ENCODE data around the gene GPR37L1.
"Not testable (repeated sequence)": the region's sequence is repeated elsewhere in the genome, so short reads cannot be mapped to it uniquely, and the experiment has no call there.

Gene GPR37L1

DNA sequence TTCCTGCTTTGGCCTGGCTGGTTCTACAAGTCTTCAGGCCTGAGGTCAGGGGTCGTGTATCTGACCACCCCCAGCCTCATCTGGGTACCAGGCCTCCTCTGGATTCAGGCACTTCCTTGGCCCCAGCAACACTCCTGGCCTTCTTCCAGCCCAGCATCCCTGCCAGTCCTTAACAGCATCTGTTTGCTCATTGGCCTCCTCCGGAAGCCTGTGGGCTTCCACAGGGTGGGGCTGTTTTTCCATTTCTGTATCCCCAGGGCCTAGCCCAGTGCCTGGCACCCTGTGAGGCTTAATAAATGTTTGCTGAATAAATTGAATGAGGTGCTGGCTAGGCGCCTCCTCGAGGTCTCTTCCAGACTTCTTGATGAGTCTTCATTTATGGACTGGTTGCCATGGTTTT is 21.5 kb upstream of the GPR37L1 start:
- no peak for TF ChIP-seq ZNF274 (IDR thresholded peaks at IDR 0.05; ENCODE audit: low read depth, low read length)
- no peak overlapping the region for H3K4me3 ChIP-seq (ENCODE audit: low read length)

DNA sequence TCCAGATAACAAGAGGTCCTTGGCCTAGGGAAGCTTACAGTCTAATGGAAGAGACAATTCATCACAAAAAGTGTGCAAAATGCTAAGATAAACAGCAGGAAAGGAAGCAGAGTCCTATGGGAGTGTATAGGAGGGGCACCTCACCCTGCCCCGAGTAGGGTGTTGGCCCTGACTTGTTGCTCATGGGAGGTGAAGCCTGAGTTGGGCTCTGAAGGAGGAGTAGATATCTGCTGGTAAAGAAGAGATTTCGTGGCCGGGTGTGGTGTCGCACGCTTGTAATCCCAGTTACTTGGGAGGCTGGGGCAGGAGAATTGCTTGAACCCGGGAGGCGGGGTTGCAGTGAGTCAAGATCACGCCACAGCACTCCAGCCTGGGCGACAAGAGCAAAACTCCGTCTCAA is 18.6 kb upstream of the GPR37L1 start:
- no peak for TF ChIP-seq ZNF274 (IDR thresholded peaks at IDR 0.05; ENCODE audit: low read depth, low read length)
- H3K4me3 ChIP-seq (ENCODE audit: low read length): no peak overlapping the region

DNA sequence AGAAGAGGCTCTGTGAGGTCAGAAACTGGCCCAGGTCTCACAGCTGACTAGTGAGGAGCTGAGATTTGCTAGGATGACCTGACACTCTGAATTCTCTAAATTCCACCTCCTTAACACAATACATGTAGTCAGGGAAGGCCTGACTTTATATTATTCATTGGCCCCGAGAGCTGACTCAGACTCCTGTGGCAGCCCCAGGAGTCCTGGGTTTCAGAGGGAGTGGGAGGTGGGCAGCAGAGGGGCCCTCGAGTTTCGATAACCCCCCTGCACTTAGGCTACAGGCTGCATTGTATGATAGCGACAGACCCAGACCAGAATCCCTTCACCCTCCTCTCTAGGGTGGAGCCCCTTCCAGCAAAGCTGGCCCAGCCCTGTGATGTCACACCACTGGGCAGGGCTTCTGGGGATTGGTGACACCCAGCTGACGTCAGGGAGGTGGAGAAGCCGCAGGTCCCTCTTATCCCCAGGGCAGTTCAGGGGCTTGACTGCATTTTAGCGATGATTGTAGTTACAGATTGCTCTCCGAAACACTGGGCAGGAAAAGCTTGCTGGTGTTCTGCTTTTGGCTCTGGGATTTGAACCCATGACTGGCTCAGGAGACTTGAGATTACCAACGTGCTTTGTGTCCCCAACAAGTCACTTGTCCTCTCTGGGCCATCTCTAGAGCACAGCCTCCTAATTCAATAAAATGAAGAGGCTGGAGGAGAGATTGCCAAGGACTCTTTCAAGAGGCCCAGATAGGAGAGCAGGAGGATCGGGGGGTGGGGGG is 17.0 kb upstream of the GPR37L1 start:
- H3K4me3 ChIP-seq (ENCODE audit: low read length): no peak overlapping the region
- TF ChIP-seq ZNF274 (IDR thresholded peaks at IDR 0.05; ENCODE audit: low read depth, low read length): no peak

DNA sequence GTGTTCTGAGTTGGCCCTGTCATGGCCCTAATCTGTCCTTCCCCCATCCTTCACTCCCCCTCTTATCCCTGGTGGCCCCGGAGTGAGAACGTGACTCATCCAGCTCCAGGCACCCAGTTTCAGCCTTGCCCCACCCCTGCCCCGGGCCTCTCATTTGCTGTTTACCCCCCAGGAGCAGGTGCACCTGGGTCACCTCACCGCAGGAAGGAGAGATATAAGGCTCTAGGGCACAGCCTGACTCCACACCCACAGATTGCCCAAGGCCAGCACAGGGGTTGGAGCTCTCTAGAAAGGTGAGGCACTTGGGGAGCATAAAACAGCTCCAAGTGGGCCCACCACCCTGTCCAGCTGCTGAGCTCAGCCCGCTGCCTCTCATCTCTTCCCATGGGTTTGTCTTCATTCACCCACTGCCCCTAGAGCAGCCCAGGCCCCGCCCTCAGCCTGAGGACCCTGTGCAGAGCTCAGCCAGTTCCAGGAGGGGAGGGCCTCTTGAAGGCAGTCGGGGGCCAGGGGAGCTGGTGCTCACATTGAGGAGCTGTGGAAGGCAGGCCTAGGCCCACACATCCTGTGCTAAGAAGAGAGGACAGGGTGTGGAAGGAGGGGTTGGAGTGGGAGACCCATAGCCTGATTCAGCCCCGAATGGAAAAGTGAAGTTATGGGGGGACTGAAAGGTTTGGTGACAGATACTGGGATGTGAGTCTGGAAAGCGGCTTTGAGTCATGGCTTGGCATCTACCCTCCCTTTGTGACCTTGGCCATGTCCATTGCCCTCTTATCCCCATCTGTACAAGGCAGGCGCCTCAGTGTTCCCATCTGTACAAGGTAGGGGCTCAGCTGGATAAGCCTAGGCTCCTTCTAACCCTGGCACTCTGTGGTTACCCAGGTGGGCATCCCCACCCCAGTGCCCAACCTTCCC is 16.1 kb upstream of the GPR37L1 start:
- no peak overlapping the region for H3K4me3 ChIP-seq (ENCODE audit: low read length)
- no peak for TF ChIP-seq ZNF274 (IDR thresholded peaks at IDR 0.05; ENCODE audit: low read depth, low read length)

DNA sequence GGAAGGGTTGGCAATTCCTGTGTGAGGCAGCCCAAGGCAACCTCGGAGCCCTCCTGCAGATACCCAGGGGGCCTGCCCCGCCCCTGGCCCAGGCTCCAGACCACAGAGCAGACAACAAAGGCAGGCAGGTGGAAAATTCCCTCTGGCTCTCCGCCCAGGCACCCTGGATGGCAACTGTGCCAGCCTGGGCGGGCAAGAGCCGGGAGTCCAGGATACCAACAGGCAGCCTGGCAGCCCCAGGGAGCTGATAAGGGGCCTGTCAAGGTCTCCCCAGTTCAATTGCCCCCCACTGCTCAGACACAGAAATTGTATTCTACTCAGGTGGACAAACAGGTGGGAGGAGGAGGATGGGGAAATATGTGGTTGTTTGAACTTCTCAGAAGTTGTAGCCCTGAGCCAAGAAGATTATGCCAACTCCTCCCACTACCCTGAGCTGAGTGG is 15.4 kb upstream of the GPR37L1 start:
- no peak overlapping the region for H3K4me3 ChIP-seq (ENCODE audit: low read length)
- TF ChIP-seq ZNF274 (IDR thresholded peaks at IDR 0.05; ENCODE audit: low read depth, low read length): no peak

DNA sequence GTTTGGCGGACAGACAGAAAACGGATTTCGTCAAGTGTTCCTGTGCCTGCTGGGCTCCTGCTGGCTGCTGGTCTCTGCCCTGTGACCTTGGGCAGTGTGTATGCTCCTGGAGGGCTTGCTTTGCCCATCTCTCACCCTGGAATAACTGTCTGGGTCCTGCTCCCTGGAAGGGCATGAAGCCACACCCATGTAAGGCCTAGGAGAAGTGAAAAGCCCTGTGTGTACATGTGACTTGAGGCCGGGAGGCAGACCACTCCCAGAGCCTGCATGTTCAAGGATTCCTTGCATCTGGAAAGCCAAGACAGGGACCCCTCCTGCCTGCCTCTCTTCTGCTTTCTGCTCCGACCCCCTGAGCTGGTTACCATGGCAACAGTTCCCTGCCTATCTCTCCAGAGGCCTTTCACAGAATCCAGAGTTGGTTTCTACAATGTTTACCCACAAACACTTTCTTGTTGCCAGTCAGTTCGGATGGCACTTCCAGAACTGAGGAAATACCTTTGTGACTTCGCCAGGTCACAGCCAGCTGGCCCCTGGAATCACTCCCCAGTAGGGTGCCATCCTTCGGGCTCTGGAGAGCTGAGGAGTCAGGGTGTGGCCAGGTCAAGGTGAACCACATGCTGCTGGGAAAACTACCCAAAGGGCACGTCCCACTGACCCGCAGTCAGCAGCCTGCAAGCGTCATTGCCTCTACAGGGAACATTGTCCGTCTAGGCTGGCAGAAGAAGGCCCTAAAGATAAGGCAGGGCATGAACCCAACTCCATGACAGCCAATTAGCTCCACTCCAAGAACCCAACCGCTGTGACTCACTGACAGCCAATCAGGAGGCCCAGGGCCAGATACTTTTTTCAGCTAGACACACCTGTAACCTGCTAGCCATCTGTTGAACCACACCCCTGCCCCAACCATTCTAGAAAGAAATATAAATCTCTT is 14.7 kb upstream of the GPR37L1 start:
- no peak overlapping the region for H3K4me3 ChIP-seq (ENCODE audit: low read length)
- no peak for TF ChIP-seq ZNF274 (IDR thresholded peaks at IDR 0.05; ENCODE audit: low read depth, low read length)

DNA sequence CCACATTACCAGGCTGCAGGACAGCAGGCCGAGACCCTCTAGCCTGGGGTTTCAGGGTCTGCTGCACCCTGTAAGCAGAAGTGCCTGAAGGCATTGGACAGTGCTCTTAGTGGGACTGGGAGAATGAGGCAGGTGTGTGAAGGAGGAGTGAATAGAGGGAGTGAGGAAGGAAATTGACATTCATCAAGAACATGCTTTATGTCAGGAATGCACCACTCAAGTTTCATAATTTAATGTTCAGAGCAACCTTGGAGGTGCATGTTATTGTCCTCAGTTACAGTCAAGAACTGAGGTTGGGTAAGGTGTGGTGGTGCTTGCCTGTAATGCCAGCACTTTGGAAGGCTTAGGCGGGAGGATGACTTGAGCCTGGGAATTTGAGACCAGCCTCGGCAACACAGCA is 11.7 kb upstream of the GPR37L1 start:
- no peak for TF ChIP-seq ZNF274 (IDR thresholded peaks at IDR 0.05; ENCODE audit: low read depth, low read length)

DNA sequence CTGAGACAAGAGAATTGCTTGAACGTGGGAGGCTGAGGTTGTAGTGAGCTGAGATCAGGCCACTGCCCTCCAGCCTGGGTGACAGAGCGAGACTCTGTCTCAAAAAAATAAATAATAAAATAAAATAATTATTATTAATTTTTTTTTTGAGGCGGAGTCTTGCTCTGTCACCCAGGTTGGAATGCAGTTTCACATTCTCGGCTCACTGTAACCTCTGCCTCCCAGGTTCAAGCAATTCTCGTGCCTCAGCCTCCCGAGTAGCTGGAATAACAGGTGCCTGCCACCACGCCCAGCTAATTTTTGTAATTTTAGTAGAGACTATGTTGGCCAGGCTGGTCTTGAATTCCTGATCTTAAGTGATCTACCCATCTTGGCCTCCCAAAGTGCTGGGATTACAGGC is 11.1 kb upstream of the GPR37L1 start:
- not testable (repeated sequence) for H3K4me3 ChIP-seq (ENCODE audit: low read length)

More for the DNA sequence above, 11.7 kb upstream of the GPR37L1 start:
- H3K4me3 ChIP-seq (ENCODE audit: low read length): no peak overlapping the region

DNA sequence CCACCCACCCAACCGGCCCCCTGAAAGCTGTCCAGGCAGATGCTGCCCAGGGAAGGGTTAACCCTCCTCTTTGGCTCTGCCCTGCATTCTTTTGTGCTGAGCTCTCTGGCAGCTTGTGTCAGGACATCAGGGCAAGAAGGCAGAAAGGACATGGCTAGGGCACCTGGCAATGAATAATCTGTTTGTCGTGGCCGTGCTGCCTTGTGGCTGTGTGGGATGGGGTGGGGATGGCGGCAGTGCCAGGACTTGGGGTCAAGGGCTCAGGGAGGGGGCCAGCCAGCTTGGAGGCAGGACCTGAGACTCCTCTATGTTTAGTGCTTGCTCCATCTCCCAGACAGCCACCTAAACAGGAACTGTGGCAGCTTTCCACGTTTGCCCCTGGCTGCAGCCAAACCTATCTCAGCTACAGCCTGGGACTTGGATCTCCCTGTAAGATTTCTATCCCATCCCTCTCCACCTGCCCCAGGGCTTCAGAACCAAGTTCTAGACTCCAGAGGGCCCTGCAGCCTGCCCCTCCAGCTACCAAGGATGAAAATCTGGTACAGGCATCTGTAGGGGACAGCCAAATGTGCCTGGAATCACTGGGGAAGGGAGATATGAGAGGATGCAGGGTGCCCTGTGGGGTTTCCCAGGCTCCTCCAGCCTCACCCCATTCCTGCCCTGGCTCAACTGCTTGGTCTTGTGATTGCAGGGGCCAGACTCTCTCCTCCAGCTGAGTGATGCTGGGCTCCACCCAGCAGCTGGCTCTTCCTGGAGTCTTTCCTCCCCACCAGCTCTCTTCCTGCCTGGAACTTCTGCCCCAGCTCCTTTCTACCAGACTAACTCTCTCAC is 9.6 kb upstream of the GPR37L1 start:
- TF ChIP-seq ZNF274 (IDR thresholded peaks at IDR 0.05; ENCODE audit: low read depth, low read length): no peak
- no peak overlapping the region for H3K4me3 ChIP-seq (ENCODE audit: low read length)

DNA sequence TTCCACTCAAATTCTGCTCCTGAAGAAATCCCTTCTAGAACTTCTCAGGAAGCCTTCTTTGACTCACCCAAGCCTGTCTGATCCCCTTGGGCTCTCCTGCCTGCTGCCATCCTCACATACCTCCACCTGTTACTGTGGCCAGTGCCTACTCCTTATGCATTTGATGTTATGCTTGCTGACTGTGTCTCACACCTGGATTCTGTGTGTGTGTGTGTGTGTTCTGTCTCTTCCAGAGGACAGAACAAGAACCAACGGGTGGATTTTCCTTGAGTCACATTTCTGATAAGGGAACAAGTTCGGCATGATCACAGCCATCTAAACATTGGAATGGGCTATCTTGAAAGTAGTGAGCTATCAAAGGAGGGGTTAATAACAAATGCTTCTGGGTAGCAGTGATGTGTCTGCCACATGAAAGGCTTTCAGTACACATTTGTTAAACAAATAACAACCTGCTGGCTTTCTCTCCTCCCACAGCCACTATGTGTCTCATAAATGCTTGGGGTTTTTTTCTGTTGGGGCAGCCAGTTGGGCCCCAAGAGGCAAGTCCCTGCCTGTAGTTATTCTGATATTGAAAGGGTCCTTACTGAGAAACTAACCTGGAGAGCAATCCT is 8.9 kb upstream of the GPR37L1 start:
- H3K4me3 ChIP-seq (ENCODE audit: low read length): no peak overlapping the region
- no peak for TF ChIP-seq ZNF274 (IDR thresholded peaks at IDR 0.05; ENCODE audit: low read depth, low read length)

DNA sequence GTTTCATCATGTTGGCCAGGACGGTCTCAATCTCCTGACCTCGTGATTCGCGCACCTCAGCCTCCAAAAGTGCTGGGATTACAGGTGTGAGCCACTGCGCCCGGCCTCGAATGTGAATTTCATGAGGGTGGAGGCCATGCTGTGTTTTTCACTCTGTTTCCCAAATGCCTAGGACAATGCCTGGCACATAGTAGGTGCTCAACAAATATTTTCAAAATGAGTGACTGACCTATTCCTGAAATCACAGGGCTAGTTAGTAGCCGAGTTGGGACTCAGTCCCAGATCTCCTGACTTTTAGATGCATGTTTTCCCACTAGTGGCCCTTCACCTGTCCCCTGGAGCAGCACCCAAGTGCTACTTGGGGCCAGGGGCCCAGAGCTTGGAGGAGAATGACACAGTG is 6.4 kb upstream of the GPR37L1 start:
- no peak for TF ChIP-seq ZNF274 (IDR thresholded peaks at IDR 0.05; ENCODE audit: low read depth, low read length)
- no peak overlapping the region for H3K4me3 ChIP-seq (ENCODE audit: low read length)

DNA sequence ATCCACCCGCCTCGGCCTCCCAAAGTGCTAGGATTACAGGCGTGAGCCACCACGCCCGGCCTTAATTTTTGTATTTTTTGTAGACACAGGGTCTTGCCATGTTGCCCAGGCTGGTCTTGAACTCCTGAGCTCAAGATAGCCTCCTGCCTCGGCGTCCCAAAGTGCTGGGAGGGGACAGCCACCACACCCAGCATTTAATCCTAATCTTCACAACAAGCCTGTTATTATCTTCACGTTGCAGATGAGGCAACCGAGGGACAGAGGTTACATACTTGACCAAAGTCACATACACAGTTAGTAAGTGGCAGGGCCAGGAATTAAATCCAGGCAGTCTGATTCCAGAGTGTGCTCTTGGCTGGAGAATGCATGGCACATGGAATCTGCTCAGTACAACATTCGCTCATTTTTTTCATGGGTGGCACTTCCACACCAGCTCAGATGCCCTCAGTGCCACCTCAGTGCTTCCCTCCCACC is 4.8 kb upstream of the GPR37L1 start:
- H3K4me3 ChIP-seq (ENCODE audit: low read length): no peak overlapping the region
- TF ChIP-seq ZNF274 (IDR thresholded peaks at IDR 0.05; ENCODE audit: low read depth, low read length): no peak

DNA sequence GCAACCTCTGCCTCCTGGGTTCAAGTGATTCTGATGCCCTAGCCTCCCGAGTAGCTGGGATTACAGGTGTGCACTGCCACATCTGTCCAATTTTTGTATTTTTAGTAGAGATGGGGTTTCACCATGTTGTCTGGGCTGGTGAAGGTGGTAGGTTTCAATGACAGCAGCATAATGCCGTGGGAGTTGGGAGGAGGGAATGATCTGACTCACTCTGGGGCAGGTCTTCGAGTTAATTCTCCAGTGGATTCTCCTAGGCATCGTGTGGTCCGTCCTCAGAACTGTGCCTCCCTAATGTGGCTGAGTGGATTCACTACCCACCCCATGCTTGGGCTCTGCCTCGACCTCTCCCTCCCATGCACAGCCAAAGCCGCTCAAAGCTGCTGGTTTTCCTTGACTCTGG is 1.7 kb upstream of the GPR37L1 start:
- no peak for TF ChIP-seq ZNF274 (IDR thresholded peaks at IDR 0.05; ENCODE audit: low read depth, low read length)
- no peak overlapping the region for H3K4me3 ChIP-seq (ENCODE audit: low read length)
